Gastrocnemius medialis (tissue), 4 donors: ENCODE data around the gene LCA5.

Experiments
- POLR2A ChIP-seq, 2 donors: fragments of 450-650 bp; IDR thresholded peaks; one replicate each; pipeline ENCODE4 v1.6.1; 2017; ENCODE audit warnings: antibody characterized with exemption in 2 of 2, mild to moderate bottlenecking in 2 of 2, moderate library complexity in 2 of 2
- TF ChIP-seq, protein P1 (sequence below), 5 experiments: fragments of 450-650 bp in 3 of 5; fragments of 200-600 bp in 2 of 5; sonication (generic) in 2 of 5; IDR thresholded peaks in 4 of 5; conservative IDR thresholded peaks in 1 of 5; 1 replicate in 4 of 5; 2 replicates in 1 of 5; pipeline ENCODE4 v1.5.1; 2016 to 2019; ENCODE audit warnings: antibody characterized with exemption in 5 of 5, mild to moderate bottlenecking in 3 of 5, moderate library complexity in 3 of 5

DNA sequence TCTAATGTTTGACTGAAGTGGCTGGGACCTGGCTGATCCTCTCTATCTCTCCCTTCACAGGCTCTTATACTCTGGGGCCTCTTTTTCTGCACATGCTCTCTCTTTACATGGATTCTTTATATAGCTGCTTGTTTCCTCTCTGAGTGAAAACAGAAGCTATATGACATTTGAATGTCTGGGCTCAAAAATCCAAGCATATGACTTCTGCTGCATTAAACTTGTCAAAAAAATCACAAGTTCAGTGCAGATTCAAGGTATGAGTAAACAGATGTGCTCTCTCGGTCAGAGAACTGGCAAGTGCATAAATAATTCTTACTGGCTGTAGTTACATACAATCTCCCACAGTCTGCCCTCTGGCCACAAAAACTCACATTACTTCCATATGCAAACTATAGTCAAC lies 96.6 kb downstream of the LCA5 start:
- TF ChIP-seq, protein P1, sequence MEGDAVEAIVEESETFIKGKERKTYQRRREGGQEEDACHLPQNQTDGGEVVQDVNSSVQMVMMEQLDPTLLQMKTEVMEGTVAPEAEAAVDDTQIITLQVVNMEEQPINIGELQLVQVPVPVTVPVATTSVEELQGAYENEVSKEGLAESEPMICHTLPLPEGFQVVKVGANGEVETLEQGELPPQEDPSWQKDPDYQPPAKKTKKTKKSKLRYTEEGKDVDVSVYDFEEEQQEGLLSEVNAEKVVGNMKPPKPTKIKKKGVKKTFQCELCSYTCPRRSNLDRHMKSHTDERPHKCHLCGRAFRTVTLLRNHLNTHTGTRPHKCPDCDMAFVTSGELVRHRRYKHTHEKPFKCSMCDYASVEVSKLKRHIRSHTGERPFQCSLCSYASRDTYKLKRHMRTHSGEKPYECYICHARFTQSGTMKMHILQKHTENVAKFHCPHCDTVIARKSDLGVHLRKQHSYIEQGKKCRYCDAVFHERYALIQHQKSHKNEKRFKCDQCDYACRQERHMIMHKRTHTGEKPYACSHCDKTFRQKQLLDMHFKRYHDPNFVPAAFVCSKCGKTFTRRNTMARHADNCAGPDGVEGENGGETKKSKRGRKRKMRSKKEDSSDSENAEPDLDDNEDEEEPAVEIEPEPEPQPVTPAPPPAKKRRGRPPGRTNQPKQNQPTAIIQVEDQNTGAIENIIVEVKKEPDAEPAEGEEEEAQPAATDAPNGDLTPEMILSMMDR (IDR thresholded peaks at IDR 0.05 in 4 of 5, conservative IDR thresholded peaks at IDR 0.05 in 1 of 5) = no peak
- no peak for TF ChIP-seq POLR2A (IDR thresholded peaks at IDR 0.05)
